Naive thymus-derived CD4-positive, alpha-beta T cell (primary cell): ENCODE results near the gene HOXA10. TPM values are rescaled to one million over a fixed set of nuclear protein-coding genes. Genes with fewer than 3 reads are reported as not detected.

Experiments
- ATAC-seq: fragments of 150-1000 bp; cut with Tn5 transposase; 2 replicates; pipeline ENCODE4 v1.10.0; 2021; ENCODE audit warnings: mild to moderate bottlenecking, moderate library complexity
- CTCF ChIA-PET: fragments of 350-600 bp; sonication (Branson Sonifier 250); formaldehyde crosslinking; loops from one replicate; lab custom pipeline; 2021; ENCODE audit warnings: antibody characterized with exemption; lab: Charles Lee
- POLR2A ChIA-PET: fragments of 350-600 bp; sonication (Branson Sonifier 250); formaldehyde crosslinking; loops from one replicate; lab custom pipeline; 2021; ENCODE audit warnings: antibody characterized with exemption, inconsistent platforms; lab: Charles Lee
- DNase-seq, 9 donors: peaks; one replicate each; pipeline versions ENCODE4 v3.0.0 to v3.0.0-alpha.2; 2020 to 2022; ENCODE audit warnings: mixed read lengths in 1 of 9
- H3K27ac ChIP-seq: one replicate; pipeline ENCODE4 v1.7.0; 2013; ENCODE audit warnings: mild to moderate bottlenecking, low read depth, low read length, moderate library complexity
- H3K27me3 ChIP-seq, 2 donors: one replicate each; pipeline ENCODE4 v1.7.0; 2013; ENCODE audit warnings: low read length in 2 of 2, mild to moderate bottlenecking in 2 of 2, moderate library complexity in 2 of 2; ENCODE audit not compliant: control insufficient read depth in 2 of 2, insufficient read depth in 2 of 2
- H3K36me3 ChIP-seq, 3 experiments: 1 replicate in 2 of 3; 2 replicates in 1 of 3; pipeline ENCODE4 v1.7.0; 2013; ENCODE audit warnings: low read length in 3 of 3, mild to moderate bottlenecking in 3 of 3, moderate library complexity in 1 of 3; ENCODE audit not compliant: insufficient read depth in 3 of 3, control insufficient read depth in 2 of 3
- H3K4me1 ChIP-seq, 2 donors: one replicate each; pipeline ENCODE4 v1.7.0; 2013; ENCODE audit warnings: low read length in 2 of 2, mild to moderate bottlenecking in 2 of 2, moderate library complexity in 1 of 2; ENCODE audit not compliant: control insufficient read depth in 2 of 2, insufficient read depth in 2 of 2
- H3K4me3 ChIP-seq: 2 replicates; pipeline ENCODE4 v1.7.0; 2013; ENCODE audit warnings: mild to moderate bottlenecking, low read length
- H3K9me3 ChIP-seq, 3 experiments: 1 replicate in 2 of 3; 2 replicates in 1 of 3; pipeline ENCODE4 v1.7.0; 2013; ENCODE audit warnings: low read length in 3 of 3; ENCODE audit not compliant: control insufficient read depth in 2 of 3
- H3K27ac Mint-ChIP-seq, 9 donors: one replicate each; pipeline ENCODE4 v1.8.0; 2020 to 2022; ENCODE audit warnings: mixed read lengths in 9 of 9, mild to moderate bottlenecking in 8 of 9, moderate library complexity in 5 of 9, inconsistent platforms in 2 of 9
- H3K27me3 Mint-ChIP-seq, 5 donors: one replicate each; pipeline ENCODE4 v1.8.0; 2021 to 2022; ENCODE audit warnings: mixed read lengths in 5 of 5, mild to moderate bottlenecking in 1 of 5
- H3K36me3 Mint-ChIP-seq, 5 donors: one replicate each; pipeline ENCODE4 v1.8.0; 2020 to 2022; ENCODE audit warnings: mixed read lengths in 5 of 5, mild to moderate bottlenecking in 3 of 5, inconsistent platforms in 1 of 5
- H3K4me1 Mint-ChIP-seq, 7 donors: one replicate each; pipeline ENCODE4 v1.8.0; 2020 to 2022; ENCODE audit warnings: mixed read lengths in 7 of 7, mild to moderate bottlenecking in 3 of 7, inconsistent platforms in 1 of 7
- H3K4me3 Mint-ChIP-seq, 10 donors: one replicate each; pipeline ENCODE4 v1.8.0; 2020 to 2022; ENCODE audit warnings: mild to moderate bottlenecking in 10 of 10, mixed read lengths in 10 of 10, moderate library complexity in 6 of 10, inconsistent platforms in 2 of 10
- H3K9me3 Mint-ChIP-seq, 11 donors: one replicate each; pipeline ENCODE4 v1.8.0; 2020 to 2022; ENCODE audit warnings: mixed read lengths in 11 of 11, mild to moderate bottlenecking in 4 of 11, inconsistent platforms in 1 of 11, moderate library complexity in 1 of 11
- intact Hi-C, 2 donors: fragments of 100-400 bp; cut with micrococcal nuclease; formaldehyde crosslinking; loops; one replicate each; pipeline ENCODE4 v1.15.1; 2023
- polyA plus RNA-seq, 2 donors: library from polyadenylated mRNA; unstranded; fragments of 300-500 nt; fragmentation: Illumina TruSeq; gene quantifications; one replicate each; pipeline ENCODE4 v1.2.3, GENCODE V29; 2021
- total RNA-seq, 6 experiments: library from RNA in 5 of 6; stranded (reverse) in 5 of 6; gene quantifications; 1 replicate in 5 of 6; 2 replicates in 1 of 6; pipeline ENCODE4 v1.2.3 and lab custom pipeline; 2021 to 2026

Gene HOXA10
- total and polyA plus RNA-seq, 7 experiments from 2014 or later: 0.66 TPM; not detected in 6

DNA sequence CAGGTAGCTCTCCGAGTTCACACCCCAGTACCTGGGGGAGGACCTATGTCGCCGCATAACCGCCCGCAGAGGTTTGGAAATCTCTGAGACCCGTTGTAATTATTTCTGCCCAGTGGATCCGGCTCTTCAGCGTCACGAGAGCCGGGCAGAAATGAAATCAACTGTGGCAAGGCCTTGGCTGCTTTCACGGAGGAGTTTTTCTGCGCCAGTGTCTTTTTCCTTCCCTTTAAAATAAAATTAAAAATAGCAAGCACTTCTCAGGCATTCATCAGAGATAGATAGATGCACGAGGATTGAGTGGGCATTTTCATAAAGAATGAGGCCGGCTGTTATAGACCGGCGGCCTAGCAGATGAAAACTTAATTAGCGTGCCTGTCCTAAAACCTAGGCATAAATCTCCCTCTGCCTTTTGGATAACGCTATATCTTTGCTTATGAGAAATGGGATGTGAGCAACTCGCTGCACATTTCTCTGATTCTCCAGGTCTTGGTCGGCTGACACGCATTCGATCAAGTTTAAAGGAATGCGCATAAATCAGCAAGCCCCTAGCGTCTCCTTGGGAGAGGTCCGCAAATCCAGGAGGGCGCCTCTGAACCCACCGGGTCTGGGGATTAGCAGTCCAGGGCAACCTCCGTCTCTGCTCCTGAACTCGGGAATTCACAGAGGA lies 19.3 kb upstream of the HOXA10 start:
- CTCF ChIA-PET: no interaction called here

DNA sequence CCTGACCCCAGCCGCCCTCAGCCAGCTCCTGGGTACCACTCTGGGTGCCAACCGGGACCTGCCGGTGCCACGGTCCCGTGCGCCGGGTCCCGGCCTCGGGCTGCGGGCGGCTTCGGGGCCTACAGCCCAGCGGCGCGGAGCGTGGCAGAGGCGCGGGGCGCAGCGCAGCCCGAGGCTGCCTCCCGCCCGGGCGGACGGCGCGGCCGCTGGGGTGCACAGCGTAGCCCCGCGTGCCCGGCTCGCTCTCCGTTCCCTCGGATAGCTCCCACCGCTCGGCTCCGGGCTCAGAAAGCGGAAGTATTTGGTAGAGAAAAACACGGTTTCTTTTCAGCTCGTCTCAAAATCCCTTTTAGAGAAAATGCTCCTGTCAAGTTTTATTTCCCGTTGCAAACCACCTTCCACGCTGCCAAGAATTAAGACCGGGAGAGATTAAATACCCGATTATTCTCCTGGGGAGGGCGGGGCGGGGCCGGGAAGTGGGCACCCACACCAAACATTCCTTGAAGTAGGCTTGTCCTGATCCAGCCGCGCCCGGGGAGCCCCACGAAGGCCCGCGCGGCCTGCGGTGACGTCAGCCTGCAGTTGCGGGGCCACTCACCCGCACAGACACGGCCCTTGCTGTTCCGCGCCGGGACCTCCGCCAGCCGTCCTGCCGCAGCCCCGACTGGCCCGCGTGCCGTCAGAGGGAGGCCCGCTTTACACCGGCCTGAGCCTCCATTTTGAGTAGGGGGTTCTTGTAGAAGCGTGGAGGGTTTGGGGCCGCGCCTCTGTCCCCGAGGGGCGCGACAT lies 18.6 kb upstream of the HOXA10 start:
- Histone ChIP-seq H3K9me3 (no peaks in the 10 kb centered on the region), H3K4me1 (peaks cover 21 to 34% of the 10 kb centered on the region in 2 donors), H3K36me3 (no peaks in the 10 kb centered on the region), H3K27me3 (peaks cover 33 to 78% of the 10 kb centered on the region in 2 donors), H3K27ac (no peak overlapping the region), H3K4me3 (peak overlapping the region; percentile 14)
- no peak for DNase-seq
- H3K9me3 Mint-ChIP-seq: peaks cover 0 to 6% (median 0%) of the 10 kb centered on the region in 11 donors
- ATAC-seq: peak; percentile 62
- ChIA-PET POLR2A (interaction anchor here (0.6 kb wide), 1 partner anchor 398 kb away, joined by 3 read pairs; no protein-coding TSS in a partner anchor), CTCF (interaction anchor here (1.0 kb wide), 1 partner anchor 825 kb away, joined by 3 read pairs; no protein-coding TSS in a partner anchor)
- peaks cover 0 to 4% (median 0%) of the 10 kb centered on the region in 5 donors for H3K36me3 Mint-ChIP-seq
- peaks cover 87 to 93% (median 92%) of the 10 kb centered on the region in 5 donors for H3K27me3 Mint-ChIP-seq
- H3K4me1 Mint-ChIP-seq: peaks cover 21 to 50% (median 34%) of the 10 kb centered on the region in 7 donors
- peak overlapping the region in 9 of 10 donors; percentile 70 to 84 (median 74) for H3K4me3 Mint-ChIP-seq
- intact Hi-C loops: loop anchor here (10.0 kb wide), 4 partner anchors 982 to 1762 kb away; partner anchors contain the start of gene TRIL (in 1 of the 2)
- H3K27ac Mint-ChIP-seq: peak overlapping the region in 1 of 9 donors; percentile 30

More for the DNA sequence above, 19.3 kb upstream of the HOXA10 start:
- ATAC-seq: no peak
- Mint-ChIP-seq H3K36me3 (peaks cover 0 to 4% (median 0%) of the 10 kb centered on the region in 5 donors), H3K4me3 (peak overlapping the region; percentile 14 to 84 (median 60)), H3K9me3 (peaks cover 0 to 12% (median 0%) of the 10 kb centered on the region in 11 donors), H3K27ac (peak overlapping the region in 2 of 9 donors; percentile 31 to 66), H3K4me1 (peaks cover 18 to 50% (median 34%) of the 10 kb centered on the region in 7 donors), H3K27me3 (peaks cover 87 to 93% (median 92%) of the 10 kb centered on the region in 5 donors)
- Histone ChIP-seq H3K4me1 (peaks cover 14 to 27% of the 10 kb centered on the region in 2 donors), H3K4me3 (no peak overlapping the region), H3K36me3 (no peaks in the 10 kb centered on the region), H3K27ac (no peak overlapping the region), H3K27me3 (peaks cover 26 to 77% of the 10 kb centered on the region in 2 donors), H3K9me3 (no peaks in the 10 kb centered on the region)
- intact Hi-C loops: loop anchor here (10.0 kb wide), 4 partner anchors 981 to 1761 kb away; partner anchors contain the start of gene TRIL (in 1 of the 2)
- POLR2A ChIA-PET: no interaction called here
- DNase-seq: no peak

DNA sequence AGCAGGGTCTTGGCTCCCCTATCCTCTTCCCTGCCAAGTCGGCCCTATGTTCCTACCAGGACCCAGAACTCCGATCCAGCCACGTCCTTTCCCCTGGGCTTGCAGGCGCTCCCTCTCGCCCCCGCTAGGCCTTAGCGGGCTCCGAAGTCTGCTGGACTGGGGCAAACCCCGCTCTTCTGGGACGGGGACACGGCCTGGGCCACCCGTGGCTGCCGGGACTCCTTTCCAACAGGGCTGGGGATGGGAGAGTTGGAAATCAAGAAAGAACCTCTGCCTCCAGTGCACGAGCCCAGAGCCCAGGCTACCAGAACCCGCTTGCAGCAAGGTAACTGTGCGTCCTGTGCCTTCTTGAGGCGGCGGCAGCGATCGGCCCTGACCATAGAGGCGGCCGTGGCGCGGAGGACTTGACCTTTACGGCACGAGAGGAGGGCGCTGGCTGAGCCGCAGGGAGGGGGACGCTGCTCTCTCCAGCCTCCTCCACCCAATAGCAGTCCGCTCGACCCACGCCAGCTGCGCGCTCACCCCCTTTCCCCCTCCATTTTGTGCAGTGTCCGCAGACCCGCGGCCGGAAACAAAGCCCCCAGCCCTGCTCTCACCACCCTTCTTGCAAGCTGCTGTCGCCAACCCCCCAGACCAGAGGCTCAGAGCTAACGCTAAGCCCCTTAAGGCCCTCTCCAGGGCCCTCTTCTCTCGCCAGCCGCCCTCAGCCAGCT lies 17.9 kb upstream of the HOXA10 start:
- Histone ChIP-seq H3K9me3 (no peaks in the 10 kb centered on the region), H3K36me3 (no peaks in the 10 kb centered on the region), H3K27ac (no peak overlapping the region), H3K27me3 (peaks cover 36 to 78% of the 10 kb centered on the region in 2 donors), H3K4me3 (no peak overlapping the region), H3K4me1 (peaks cover 22 to 41% of the 10 kb centered on the region in 2 donors)
- POLR2A ChIA-PET: no interaction called here
- CTCF ChIA-PET: interaction anchor here (1.0 kb wide), 1 partner anchor 826 kb away, joined by 3 read pairs; no protein-coding TSS in a partner anchor
- DNase-seq (no peak), ATAC-seq (no peak)
- intact Hi-C loops: loop anchor here (10.0 kb wide), 4 partner anchors 983 to 1763 kb away; partner anchors contain the start of gene TRIL (in 1 of the 2)
- peak overlapping the region in 9 of 10 donors; percentile 7 to 84 (median 67) for H3K4me3 Mint-ChIP-seq
- peak overlapping the region in 2 of 9 donors; percentile 28 to 58 for H3K27ac Mint-ChIP-seq
- peaks cover 0 to 4% (median 0%) of the 10 kb centered on the region in 5 donors for H3K36me3 Mint-ChIP-seq
- peaks cover 20 to 57% (median 41%) of the 10 kb centered on the region in 7 donors for H3K4me1 Mint-ChIP-seq
- peaks cover 87 to 93% (median 92%) of the 10 kb centered on the region in 5 donors for H3K27me3 Mint-ChIP-seq
- H3K9me3 Mint-ChIP-seq: peaks cover 0 to 8% (median 0%) of the 10 kb centered on the region in 11 donors

DNA sequence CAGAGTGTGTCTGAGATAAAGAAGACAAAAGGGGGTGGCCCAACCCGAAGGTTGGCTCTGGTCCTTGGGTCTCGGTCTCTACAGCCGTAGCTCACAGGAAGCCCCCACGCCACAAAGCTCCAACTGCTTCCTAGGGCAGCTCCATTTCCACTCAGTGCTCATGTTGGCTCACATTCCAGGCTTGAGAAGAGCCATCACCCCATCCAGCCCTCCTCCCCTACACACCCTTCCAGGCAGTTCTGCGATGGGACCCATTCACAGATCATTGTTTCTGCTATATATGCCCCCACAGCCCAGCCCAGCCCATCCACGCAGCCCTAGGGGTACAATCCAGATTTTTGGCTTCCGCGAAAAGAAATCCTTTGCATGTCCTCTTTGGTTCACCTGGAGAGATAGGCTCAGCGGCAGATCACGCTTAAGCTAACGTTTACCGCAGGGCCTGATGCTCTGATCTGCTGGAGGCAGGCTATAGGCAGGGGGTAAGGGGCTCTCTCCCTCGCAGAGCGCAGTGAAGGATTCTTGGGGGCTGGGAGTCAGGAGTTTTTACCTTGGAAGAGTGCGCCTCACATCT lies 17.1 kb upstream of the HOXA10 start:
- H3K27ac Mint-ChIP-seq: peak overlapping the region in 3 of 9 donors; percentile 3 to 48 (median 38)
- DNase-seq (peak in 1 of 9 donors; percentile 3), ATAC-seq (no peak)
- Histone ChIP-seq H3K27me3 (peaks cover 41 to 78% of the 10 kb centered on the region in 2 donors), H3K36me3 (no peaks in the 10 kb centered on the region), H3K4me3 (no peak overlapping the region), H3K9me3 (no peaks in the 10 kb centered on the region), H3K4me1 (peaks cover 29 to 41% of the 10 kb centered on the region in 2 donors), H3K27ac (no peak overlapping the region)
- peak overlapping the region in 7 of 10 donors; percentile 1 to 74 (median 19) for H3K4me3 Mint-ChIP-seq
- intact Hi-C loops: loop anchor here (10.0 kb wide), 4 partner anchors 984 to 1764 kb away; partner anchors contain the start of gene TRIL (in 1 of the 2)
- ChIA-PET CTCF (no interaction called here), POLR2A (interaction anchor here (0.7 kb wide), 1 partner anchor 508 kb away, joined by 3 read pairs; no protein-coding TSS in a partner anchor)
- peaks cover 87 to 93% (median 92%) of the 10 kb centered on the region in 5 donors for H3K27me3 Mint-ChIP-seq
- H3K4me1 Mint-ChIP-seq: peaks cover 19 to 62% (median 44%) of the 10 kb centered on the region in 7 donors
- H3K9me3 Mint-ChIP-seq: peaks cover 0 to 9% (median 0%) of the 10 kb centered on the region in 11 donors
- H3K36me3 Mint-ChIP-seq: peaks cover 0 to 4% (median 0%) of the 10 kb centered on the region in 5 donors

DNA sequence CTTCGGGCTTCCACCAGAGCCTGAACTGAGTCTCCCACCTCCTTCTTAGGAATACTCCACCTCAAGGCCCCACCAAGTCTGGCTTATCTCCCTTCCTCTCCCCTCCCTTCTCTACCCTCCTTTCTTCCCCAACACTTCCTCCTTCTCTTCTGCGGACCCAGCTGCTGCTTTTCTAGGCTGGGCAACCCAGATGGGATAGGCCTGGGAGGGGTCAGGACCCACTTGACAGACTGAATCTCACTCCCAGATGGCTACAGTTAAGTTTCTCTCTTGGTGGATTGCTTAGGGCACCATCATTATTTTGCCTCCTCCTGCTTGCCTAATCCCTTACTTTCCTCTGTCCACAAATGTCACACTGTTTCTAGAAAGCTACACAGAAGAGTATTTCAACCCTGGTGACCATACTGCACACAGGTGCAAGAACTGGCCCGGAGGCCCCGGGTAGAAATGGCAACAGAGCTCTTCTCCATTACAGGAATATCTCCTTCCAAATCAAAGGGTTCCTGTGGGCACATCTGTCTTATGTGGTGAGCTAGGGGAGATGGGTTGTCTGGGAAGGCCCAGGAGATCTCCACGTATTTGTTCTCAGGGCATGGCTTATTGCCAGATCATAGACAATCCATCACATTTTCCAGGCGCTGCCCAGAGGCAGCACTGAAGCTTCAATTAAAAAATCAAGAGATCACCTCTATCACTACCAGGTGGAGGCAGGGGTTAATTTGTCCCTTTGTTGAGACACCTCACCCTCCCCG lies 16.1 kb upstream of the HOXA10 start:
- no peak overlapping the region for H3K4me3 ChIP-seq
- DNase-seq (peak in 1 of 9 donors; percentile 2), ATAC-seq (no peak)
- H3K9me3 Mint-ChIP-seq: peaks cover 0 to 14% (median 0%) of the 10 kb centered on the region in 11 donors
- peaks cover 50 to 80% of the 10 kb centered on the region in 2 donors for H3K27me3 ChIP-seq
- no peak overlapping the region for H3K27ac ChIP-seq
- peaks cover 23 to 73% (median 55%) of the 10 kb centered on the region in 7 donors for H3K4me1 Mint-ChIP-seq
- intact Hi-C loops: loop anchor here (2.0 to 10.0 kb wide), 8 partner anchors 17 to 1765 kb away; partner anchors contain the start of genes HOXA3 (in 2 of the 2), HIBADH (in 1 of the 2) and TRIL (in 1 of the 2)
- no peaks in the 10 kb centered on the region for H3K9me3 ChIP-seq
- peaks cover 88 to 96% (median 92%) of the 10 kb centered on the region in 5 donors for H3K27me3 Mint-ChIP-seq
- peak overlapping the region in 5 of 9 donors; percentile 1 to 75 (median 31) for H3K27ac Mint-ChIP-seq
- H3K4me1 ChIP-seq: peaks cover 37 to 49% of the 10 kb centered on the region in 2 donors
- ChIA-PET POLR2A (no interaction called here), CTCF (interaction anchor here (0.6 to 1.6 kb wide), 2 partner anchors 11 to 506 kb away, joined by 4 to 8 read pairs; no protein-coding TSS in a partner anchor)
- no peaks in the 10 kb centered on the region for H3K36me3 ChIP-seq
- H3K36me3 Mint-ChIP-seq: peaks cover 0 to 4% (median 0%) of the 10 kb centered on the region in 5 donors
- H3K4me3 Mint-ChIP-seq: peak overlapping the region in 6 of 10 donors; percentile 16 to 92 (median 57)
